Measurements from ENCODE around the gene VPS37C.

VPS37C gene

GRCh38 chr11:61195719-61196118 lies 34.5 kb upstream of the VPS37C start:
- no peak overlapping the region for H3K27ac ChIP-seq
- TF ChIP-seq, protein P1, sequence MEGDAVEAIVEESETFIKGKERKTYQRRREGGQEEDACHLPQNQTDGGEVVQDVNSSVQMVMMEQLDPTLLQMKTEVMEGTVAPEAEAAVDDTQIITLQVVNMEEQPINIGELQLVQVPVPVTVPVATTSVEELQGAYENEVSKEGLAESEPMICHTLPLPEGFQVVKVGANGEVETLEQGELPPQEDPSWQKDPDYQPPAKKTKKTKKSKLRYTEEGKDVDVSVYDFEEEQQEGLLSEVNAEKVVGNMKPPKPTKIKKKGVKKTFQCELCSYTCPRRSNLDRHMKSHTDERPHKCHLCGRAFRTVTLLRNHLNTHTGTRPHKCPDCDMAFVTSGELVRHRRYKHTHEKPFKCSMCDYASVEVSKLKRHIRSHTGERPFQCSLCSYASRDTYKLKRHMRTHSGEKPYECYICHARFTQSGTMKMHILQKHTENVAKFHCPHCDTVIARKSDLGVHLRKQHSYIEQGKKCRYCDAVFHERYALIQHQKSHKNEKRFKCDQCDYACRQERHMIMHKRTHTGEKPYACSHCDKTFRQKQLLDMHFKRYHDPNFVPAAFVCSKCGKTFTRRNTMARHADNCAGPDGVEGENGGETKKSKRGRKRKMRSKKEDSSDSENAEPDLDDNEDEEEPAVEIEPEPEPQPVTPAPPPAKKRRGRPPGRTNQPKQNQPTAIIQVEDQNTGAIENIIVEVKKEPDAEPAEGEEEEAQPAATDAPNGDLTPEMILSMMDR (IDR thresholded peaks at IDR 0.05): no peak
- TF ChIP-seq ZFX (IDR thresholded peaks at IDR 0.05; ENCODE audit: borderline replicate concordance): no peak

DNA sequence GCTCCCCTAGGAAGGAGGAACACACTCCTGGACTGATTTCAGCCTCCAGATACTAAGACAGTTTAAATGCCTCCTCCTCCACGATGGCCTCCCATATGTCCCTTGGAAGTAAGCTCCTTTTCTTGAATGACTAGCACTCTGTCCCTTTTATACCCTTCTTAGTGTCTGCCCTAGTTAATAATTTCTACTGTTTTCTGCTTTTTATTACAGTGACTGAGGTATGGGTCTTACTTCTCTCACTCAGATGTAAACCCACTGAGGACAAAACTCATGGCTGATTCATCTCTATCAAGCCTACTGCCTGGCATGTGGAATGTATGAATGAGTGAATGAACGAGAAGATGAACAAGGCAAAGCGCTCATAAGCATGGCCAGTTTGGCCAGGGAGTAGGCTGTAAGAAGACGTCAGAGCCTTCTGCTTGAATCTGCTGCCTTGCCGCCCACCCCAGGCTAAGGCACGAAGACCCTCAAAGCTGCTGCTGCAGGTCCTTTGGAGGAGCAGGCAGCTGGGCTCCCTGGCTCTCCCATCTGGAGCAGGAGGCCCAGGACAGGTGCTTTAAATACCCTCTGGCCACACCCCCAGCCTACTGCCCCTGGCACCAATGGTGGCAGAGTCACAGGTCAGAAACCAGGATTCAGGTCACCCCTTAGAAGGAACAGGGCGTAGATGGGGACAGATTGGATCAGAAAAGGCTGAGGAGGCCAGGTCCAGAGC lies 33.9 kb upstream of the VPS37C start:
- TF ChIP-seq, protein P1 (IDR thresholded peaks at IDR 0.05): no peak
- no peak for TF ChIP-seq ZFX (IDR thresholded peaks at IDR 0.05; ENCODE audit: borderline replicate concordance)
- H3K27ac ChIP-seq: no peak overlapping the region

- no peak overlapping the region for H3K27ac ChIP-seq
- TF ChIP-seq ZFX (IDR thresholded peaks at IDR 0.05; ENCODE audit: borderline replicate concordance): no peak
- TF ChIP-seq, protein P1 (IDR thresholded peaks at IDR 0.05): no peak
Measured at GRCh38 chr11:61194169-61194671, 33.0 kb upstream of the VPS37C start.

DNA sequence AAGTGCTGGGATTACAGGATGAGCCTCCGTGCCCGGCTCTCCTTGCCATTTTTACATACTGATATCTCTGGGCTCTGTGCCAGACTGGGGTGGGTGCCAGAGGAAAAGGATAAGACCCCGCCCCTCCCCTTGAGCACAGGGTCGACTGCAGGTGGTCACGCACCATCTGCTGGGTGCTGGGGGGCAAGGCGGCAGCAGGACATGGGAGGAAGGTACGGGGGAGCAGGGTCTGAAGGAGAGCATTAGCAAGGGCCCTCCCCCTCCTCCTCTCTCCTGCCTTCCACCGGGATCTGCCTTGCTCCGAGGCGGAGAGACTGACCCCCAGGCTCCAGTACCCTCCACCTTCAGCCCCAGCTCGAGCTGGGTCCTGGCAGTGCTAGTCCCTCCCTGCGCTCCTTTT lies 32.4 kb upstream of the VPS37C start:
- TF ChIP-seq, protein P1 (IDR thresholded peaks at IDR 0.05): no peak
- TF ChIP-seq ZFX (IDR thresholded peaks at IDR 0.05; ENCODE audit: borderline replicate concordance): no peak
- H3K27ac ChIP-seq: no peak overlapping the region

DNA sequence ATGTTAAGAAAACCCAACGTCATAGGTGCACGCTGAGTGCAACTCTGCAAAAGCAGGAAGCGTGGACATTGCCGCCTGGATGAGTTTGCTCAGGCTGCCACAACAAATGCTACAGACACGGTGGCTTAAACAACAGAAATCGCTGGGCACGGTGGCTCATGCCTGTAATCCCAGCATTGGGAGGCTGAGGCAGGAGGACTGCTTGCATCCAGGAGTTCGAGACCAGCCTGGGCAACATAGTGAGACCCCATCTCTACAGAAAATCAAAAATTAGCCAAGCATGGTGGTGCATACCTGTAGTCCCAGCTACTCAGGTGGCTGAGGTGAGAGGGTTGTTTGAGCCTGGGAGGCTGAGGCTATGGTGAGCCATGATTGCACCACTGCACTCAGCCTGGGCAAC lies 28.7 kb upstream of the VPS37C start:
- H3K27ac ChIP-seq: no peak overlapping the region
- TF ChIP-seq ZFX (IDR thresholded peaks at IDR 0.05; ENCODE audit: borderline replicate concordance): no peak
- TF ChIP-seq, protein P1 (IDR thresholded peaks at IDR 0.05): no peak

- H3K27ac ChIP-seq: no peak overlapping the region
- TF ChIP-seq, protein P1 (IDR thresholded peaks at IDR 0.05): peak; percentile 94
- no peak for TF ChIP-seq ZFX (IDR thresholded peaks at IDR 0.05; ENCODE audit: borderline replicate concordance)
Measured at GRCh38 chr11:61187505-61188130, 26.4 kb upstream of the VPS37C start.

GRCh38 chr11:61186504-61186903 lies 25.3 kb upstream of the VPS37C start:
- TF ChIP-seq, protein P1 (IDR thresholded peaks at IDR 0.05): no peak
- TF ChIP-seq ZFX (IDR thresholded peaks at IDR 0.05; ENCODE audit: borderline replicate concordance): no peak
- H3K27ac ChIP-seq: no peak overlapping the region

All from 22Rv1 (cell line).